ENCODE data around the gene ZBTB21. TPM values are rescaled to one million over a fixed set of nuclear protein-coding genes. Genes with fewer than 3 reads are reported as not detected.

Gene ZBTB21
- total and polyA plus RNA-seq, 9 of the 15 experiments (the other 6 are each of a cell fraction or from before 2014, with no cell fraction given): 2.2 to 15.2 (median 8.7) TPM

- BruUV-seq (replicated peaks): no TSS peak
- Histone ChIP-seq H3K4me2 (ENCODE audit: insufficient read depth, low read length) (no peak overlapping the region), H3K79me2 (ENCODE audit: control insufficient read depth, insufficient read depth, low read length) (no peaks in the 10 kb centered on the region), H3K9ac (ENCODE audit: insufficient read depth in 1 of 2, low read depth in 2 of 2, low read length in 2 of 2) (no peak overlapping the region), H2AFZ (ENCODE audit: low read depth, low read length) (no peak overlapping the region), H3K4me3 (no peak overlapping the region), H3K27ac (ENCODE audit: extremely low read depth, low read depth, low read length) (no peak overlapping the region), H3K4me1 (replicated peaks in 1 of 2; ENCODE audit: control insufficient read depth in 2 of 2, insufficient read depth in 2 of 2, low read length in 2 of 2) (peaks cover 0 to 4% of the 10 kb centered on the region in 2 experiments; a peak in 2 of 5 replicates), H4K20me1 (replicated peaks; ENCODE audit: control insufficient read depth, insufficient read depth, low read length) (no peaks in the 10 kb centered on the region), H3K9me3 (replicated peaks; ENCODE audit: control insufficient read depth, insufficient read depth, low read depth, low read length) (peaks cover 4% of the 10 kb centered on the region; the same call in 1 of the 2 replicates), H3K27me3 (ENCODE audit: control insufficient read depth in 2 of 2, insufficient read depth in 2 of 2, low read length in 2 of 2) (peaks cover 24 to 48% of the 10 kb centered on the region in 2 experiments), H3K9me1 (ENCODE audit: control insufficient read depth, insufficient read depth, low read length) (no peaks in the 10 kb centered on the region), H3K36me3 (ENCODE audit: control insufficient read depth, insufficient read depth, low read length) (no peaks in the 10 kb centered on the region)
- FAIRE-seq (no peak), DNase-seq (ENCODE audit: extremely low read depth in 1 of 4, low spot score in 3 of 4) (no peak), ATAC-seq (no peak)
- CTCF ChIA-PET (ENCODE audit: low intra/inter-chr PET ratio): no interaction called here
- intact Hi-C loops (cut with micrococcal nuclease): no loop called here
- 11% methylated on average over 17 of the region's 17 CpGs for WGBS (ENCODE audit: insufficient coverage, low coverage, missing lambda C conversion rate)
- in situ Hi-C loops (cut with MboI): no loop called here
- POLR2A ChIA-PET: interaction anchor here (0.6 to 1.0 kb wide), 2 partner anchors 13 to 16 kb away, joined by 3 to 6 read pairs; no protein-coding TSS in a partner anchor
- TF ChIP-seq ZNF274 (IDR thresholded peaks at IDR 0.05; ENCODE audit: borderline replicate concordance, low read depth, low read length): no peak
- TF ChIP-seq HNRNPH1 (optimal IDR thresholded peaks at IDR 0.05; ENCODE audit: low read depth, low read length): no peak
- TF ChIP-seq ZNF584 (CRISPR knock-in tag; IDR thresholded peaks at IDR 0.05; ENCODE audit: low read depth): no peak
- no peak for TF ChIP-seq MTF1 (CRISPR knock-in tag; IDR thresholded peaks at IDR 0.05; ENCODE audit: borderline replicate concordance)
- TF ChIP-seq ZNF512 (tag; IDR thresholded peaks at IDR 0.05): no peak
- no peak for TF ChIP-seq POLR2A (conservative IDR thresholded peaks at IDR 0.05)
- TF ChIP-seq HBP1 (CRISPR knock-in tag; IDR thresholded peaks at IDR 0.05): no peak
- TF ChIP-seq RAD21 (CRISPR knock-in tag; conservative IDR thresholded peaks at IDR 0.05 in 1 of 2, IDR thresholded peaks at IDR 0.05 in 1 of 2): no peak
- TF ChIP-seq LCOR (CRISPR knock-in tag; IDR thresholded peaks at IDR 0.05): no peak
- no peak for TF ChIP-seq ZBTB1 (CRISPR knock-in tag; IDR thresholded peaks at IDR 0.05; ENCODE audit: borderline replicate concordance, low read depth)
- TF ChIP-seq CUX1 (CRISPR knock-in tag; IDR thresholded peaks at IDR 0.05): no peak
- TF ChIP-seq NONO (IDR thresholded peaks at IDR 0.05; ENCODE audit: low read depth in 2 of 2, low read length in 1 of 2): no peak
Measured at GRCh38 chr21:41977034-41977950, 32.9 kb downstream of the ZBTB21 start.

All from K562 (cell line).